CD4-positive, alpha-beta T cell (primary cell): ENCODE measurements around the gene PLCD1. TPM values are rescaled to one million over a fixed set of nuclear protein-coding genes. Genes with fewer than 3 reads are reported as not detected.

ENCODE experiments used
- ATAC-seq: fragments of 200-7000 bp; cut with Tn5 transposase; one replicate; pipeline ENCODE4 v1.10.0; 2022; ENCODE audit warnings: mild to moderate bottlenecking; ENCODE audit not compliant: poor library complexity
- CTCF ChIA-PET: fragments of 350-600 bp; sonication (Branson Sonifier 250); formaldehyde crosslinking; loops from one replicate; lab custom pipeline; 2021; ENCODE audit warnings: antibody characterized with exemption, inconsistent platforms; lab: Charles Lee
- POLR2A ChIA-PET: fragments of 350-600 bp; sonication (Branson Sonifier 250); formaldehyde crosslinking; loops from one replicate; lab custom pipeline; 2021; ENCODE audit warnings: antibody characterized with exemption, inconsistent platforms; lab: Charles Lee
- DNase-seq, 14 experiments: peaks; one replicate each; pipeline ENCODE4 v3.0.0-alpha.2; 2013 to 2020; ENCODE audit warnings: mixed read lengths in 2 of 14
- H3K27ac ChIP-seq, 2 donors: one replicate each; pipeline versions ENCODE4 v1.5.1 to v1.7.0; 2013; ENCODE audit warnings: low read length in 2 of 2, low read depth in 1 of 2, mild to moderate bottlenecking in 1 of 2
- H3K27me3 ChIP-seq, 2 experiments: 1 replicate in 1 of 2; 2 replicates in 1 of 2; pipeline versions ENCODE4 v1.6.1 to v1.7.0; 2013; ENCODE audit warnings: low read length in 2 of 2, control low read depth in 1 of 2, mild to moderate bottlenecking in 1 of 2, moderate library complexity in 1 of 2; ENCODE audit not compliant: insufficient read depth in 2 of 2, control insufficient read depth in 1 of 2
- H3K36me3 ChIP-seq: one replicate; pipeline ENCODE4 v1.6.1; 2013; ENCODE audit warnings: low read length, control low read depth; ENCODE audit not compliant: insufficient read depth
- H3K4me1 ChIP-seq: one replicate; pipeline ENCODE4 v1.6.1; 2013; ENCODE audit warnings: low read length, control low read depth; ENCODE audit not compliant: insufficient read depth
- H3K4me3 ChIP-seq: one replicate; pipeline ENCODE4 v1.5.1; 2013; ENCODE audit warnings: mild to moderate bottlenecking, low read length, moderate library complexity
- H3K9me3 ChIP-seq, 2 experiments: 1 replicate in 1 of 2; 2 replicates in 1 of 2; pipeline versions ENCODE4 v1.6.1 to v1.7.0; 2013; ENCODE audit warnings: low read length in 2 of 2, mild to moderate bottlenecking in 2 of 2, control low read depth in 1 of 2, moderate library complexity in 1 of 2; ENCODE audit not compliant: control insufficient read depth in 1 of 2, insufficient read depth in 1 of 2
- H3K27ac Mint-ChIP-seq: one replicate; pipeline ENCODE4 v1.8.0; 2020; ENCODE audit warnings: mixed read lengths
- H3K27me3 Mint-ChIP-seq: one replicate; pipeline ENCODE4 v1.8.0; 2021; ENCODE audit warnings: mixed read lengths
- H3K36me3 Mint-ChIP-seq: one replicate; pipeline ENCODE4 v1.8.0; 2021; ENCODE audit warnings: low read depth, mixed read lengths
- H3K4me1 Mint-ChIP-seq: one replicate; pipeline ENCODE4 v1.8.0; 2021; ENCODE audit warnings: low read depth, mixed read lengths
- H3K4me3 Mint-ChIP-seq: one replicate; pipeline ENCODE4 v1.8.0; 2020; ENCODE audit warnings: mild to moderate bottlenecking, mixed read lengths
- H3K9me3 Mint-ChIP-seq: one replicate; pipeline ENCODE4 v1.8.0; 2020; ENCODE audit warnings: mixed read lengths
- intact Hi-C, 2 experiments: fragments of 100-400 bp; cut with DNase I in 1 of 2; cut with micrococcal nuclease in 1 of 2; formaldehyde crosslinking; loops; one replicate each; pipeline versions ENCODE4 v1.15.1 to v1.9.0; 2023 to 2025; cut with DNase I, micrococcal nuclease
- total RNA-seq, 174 experiments: library from RNA in 2 of 174; stranded (reverse) in 2 of 174; gene quantifications; one replicate each; pipeline ENCODE4 v1.2.3 and lab custom pipeline; 2021 to 2026
- TF ChIP-seq, protein P1 (sequence below): fragments of 200-600 bp; IDR thresholded peaks from one replicate; pipeline ENCODE4 v1.8.0; 2022; ENCODE audit warnings: antibody characterized with exemption, mild to moderate bottlenecking

PLCD1 gene
- total RNA-seq, 2 experiments from 2014 or later = 67.0 to 69.8 TPM

GRCh38 chr3:38051131-38051530, 21.7 kb upstream of the PLCD1 start:
- ATAC-seq (no peak), DNase-seq (no peak)
- no peak overlapping the region for H3K27ac ChIP-seq
- no peaks in the 10 kb centered on the region for H3K4me1 ChIP-seq
- intact Hi-C loops = no loop called here
- TF ChIP-seq, protein P1, sequence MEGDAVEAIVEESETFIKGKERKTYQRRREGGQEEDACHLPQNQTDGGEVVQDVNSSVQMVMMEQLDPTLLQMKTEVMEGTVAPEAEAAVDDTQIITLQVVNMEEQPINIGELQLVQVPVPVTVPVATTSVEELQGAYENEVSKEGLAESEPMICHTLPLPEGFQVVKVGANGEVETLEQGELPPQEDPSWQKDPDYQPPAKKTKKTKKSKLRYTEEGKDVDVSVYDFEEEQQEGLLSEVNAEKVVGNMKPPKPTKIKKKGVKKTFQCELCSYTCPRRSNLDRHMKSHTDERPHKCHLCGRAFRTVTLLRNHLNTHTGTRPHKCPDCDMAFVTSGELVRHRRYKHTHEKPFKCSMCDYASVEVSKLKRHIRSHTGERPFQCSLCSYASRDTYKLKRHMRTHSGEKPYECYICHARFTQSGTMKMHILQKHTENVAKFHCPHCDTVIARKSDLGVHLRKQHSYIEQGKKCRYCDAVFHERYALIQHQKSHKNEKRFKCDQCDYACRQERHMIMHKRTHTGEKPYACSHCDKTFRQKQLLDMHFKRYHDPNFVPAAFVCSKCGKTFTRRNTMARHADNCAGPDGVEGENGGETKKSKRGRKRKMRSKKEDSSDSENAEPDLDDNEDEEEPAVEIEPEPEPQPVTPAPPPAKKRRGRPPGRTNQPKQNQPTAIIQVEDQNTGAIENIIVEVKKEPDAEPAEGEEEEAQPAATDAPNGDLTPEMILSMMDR = no peak
- ChIA-PET POLR2A (no interaction called here), CTCF (no interaction called here)
- Mint-ChIP-seq H3K9me3 (no peaks in the 10 kb centered on the region), H3K4me3 (no peak overlapping the region), H3K27ac (no peak overlapping the region), H3K27me3 (no peaks in the 10 kb centered on the region), H3K4me1 (no peaks in the 10 kb centered on the region), H3K36me3 (peaks cover 9% of the 10 kb centered on the region)
- H3K9me3 ChIP-seq = peaks cover 0 to 6% of the 10 kb centered on the region in 2 experiments
- H3K4me3 ChIP-seq = no peak overlapping the region
- no peaks in the 10 kb centered on the region for H3K36me3 ChIP-seq
- no peaks in the 10 kb centered on the region for H3K27me3 ChIP-seq

GRCh38 chr3:38049358-38050126, 20.1 kb upstream of the PLCD1 start:
- peaks cover 9% of the 10 kb centered on the region for H3K36me3 Mint-ChIP-seq
- no peak for DNase-seq
- TF ChIP-seq, protein P1 = no peak
- intact Hi-C loops = no loop called here
- H3K27me3 Mint-ChIP-seq = no peaks in the 10 kb centered on the region
- Histone ChIP-seq H3K27ac (no peak overlapping the region), H3K4me1 (no peaks in the 10 kb centered on the region), H3K27me3 (no peaks in the 10 kb centered on the region), H3K4me3 (no peak overlapping the region), H3K36me3 (no peaks in the 10 kb centered on the region), H3K9me3 (peaks cover 0 to 6% of the 10 kb centered on the region in 2 experiments)
- H3K4me1 Mint-ChIP-seq = no peaks in the 10 kb centered on the region
- ChIA-PET POLR2A (no interaction called here), CTCF (no interaction called here)
- H3K27ac Mint-ChIP-seq = no peak overlapping the region
- no peak for ATAC-seq
- no peak overlapping the region for H3K4me3 Mint-ChIP-seq
- H3K9me3 Mint-ChIP-seq = no peaks in the 10 kb centered on the region

GRCh38 chr3:38047896-38048295, 18.5 kb upstream of the PLCD1 start:
- Histone ChIP-seq H3K9me3 (peaks cover 0 to 6% of the 10 kb centered on the region in 2 experiments), H3K36me3 (no peaks in the 10 kb centered on the region), H3K27ac (no peak overlapping the region), H3K27me3 (no peaks in the 10 kb centered on the region), H3K4me3 (no peak overlapping the region), H3K4me1 (no peaks in the 10 kb centered on the region)
- TF ChIP-seq, protein P1 = no peak
- no peak overlapping the region for H3K4me3 Mint-ChIP-seq
- POLR2A ChIA-PET = no interaction called here
- H3K4me1 Mint-ChIP-seq = no peaks in the 10 kb centered on the region
- no peak for ATAC-seq
- DNase-seq = no peak
- no peaks in the 10 kb centered on the region for H3K27me3 Mint-ChIP-seq
- H3K27ac Mint-ChIP-seq = no peak overlapping the region
- peaks cover 9% of the 10 kb centered on the region for H3K36me3 Mint-ChIP-seq
- CTCF ChIA-PET = no interaction called here
- H3K9me3 Mint-ChIP-seq = no peaks in the 10 kb centered on the region
- intact Hi-C loops = no loop called here
